Measurements from ENCODE around the gene GPR179. TPM values are rescaled to one million over a fixed set of nuclear protein-coding genes. Genes with fewer than 3 reads are reported as not detected.
"Not testable (repeated sequence)": the region's sequence is repeated elsewhere in the genome, so short reads cannot be mapped to it uniquely, and the experiment has no call there.

GPR179 gene
- total RNA-seq, 2 experiments from 2014 or later: 0.07 TPM; not detected in 1

- intact Hi-C loops (cut with micrococcal nuclease); H3K4me3 Mint-ChIP-seq; ATAC-seq; H3K4me1 Mint-ChIP-seq (ENCODE audit: low read depth); POLR2A ChIA-PET; DNase-seq; H3K27ac Mint-ChIP-seq; H3K36me3 Mint-ChIP-seq (ENCODE audit: low read depth); H3K27me3 Mint-ChIP-seq; CTCF ChIA-PET; H3K9me3 Mint-ChIP-seq: not testable (repeated sequence)
- peak; percentile 15 for TF ChIP-seq CTCF (IDR thresholded peaks at IDR 0.05)
These were observed 55.4 kb downstream of the GPR179 start for GRCh38 chr17:38288217-38288827.

- H3K36me3 Mint-ChIP-seq (ENCODE audit: low read depth); H3K4me3 Mint-ChIP-seq; H3K4me1 Mint-ChIP-seq (ENCODE audit: low read depth); intact Hi-C loops (cut with micrococcal nuclease); CTCF ChIA-PET; H3K27me3 Mint-ChIP-seq; POLR2A ChIA-PET; H3K9me3 Mint-ChIP-seq: not testable (repeated sequence)
- H3K27ac Mint-ChIP-seq: peak overlapping the region; percentile 64
- ATAC-seq (peak; percentile 95), DNase-seq (peak; percentile 27)
These were observed 57.2 kb downstream of the GPR179 start for GRCh38 chr17:38286501-38287091.

GRCh38 chr17:38285994-38286393, 57.8 kb downstream of the GPR179 start:
- POLR2A ChIA-PET; H3K4me1 Mint-ChIP-seq (ENCODE audit: low read depth); H3K27me3 Mint-ChIP-seq; CTCF ChIA-PET; intact Hi-C loops (cut with micrococcal nuclease); H3K4me3 Mint-ChIP-seq; H3K36me3 Mint-ChIP-seq (ENCODE audit: low read depth); H3K9me3 Mint-ChIP-seq; H3K27ac Mint-ChIP-seq; DNase-seq: not testable (repeated sequence)
- peak; percentile 16 for ATAC-seq

Other genes with a start within 250 kb of the GPR179 start
- gene TBC1D3E, start 216.0 kb downstream of the GPR179 start, total RNA-seq: not detected
- gene TBC1D3, start 151.4 kb downstream of the GPR179 start, total RNA-seq: not detected
- 10 to 100 TPM; 54.3 to 54.6 TPM for gene MRPL45, start 46.8 kb downstream of the GPR179 start, total RNA-seq
- gene SOCS7, start 7.9 kb upstream of the GPR179 start, total RNA-seq: 10 to 100 TPM; 18.0 to 18.9 TPM
- gene ARHGAP23, start 84.5 kb upstream of the GPR179 start, total RNA-seq: under 1 TPM; 0.40 to 0.47 TPM

All from activated CD8-positive, alpha-beta T cell treated with anti-CD3 and anti-CD28 coated beads for 36 hours (primary cell).